Prostate gland (tissue), 2 donors: Measurements from ENCODE around the gene RNF167. TPM values are rescaled to one million over a fixed set of nuclear protein-coding genes. Genes with fewer than 3 reads are reported as not detected.
A peak's percentile ranks its signal among the peaks of the same experiment; 100 is the strongest.

Source experiments
- DNase-seq: peaks from one replicate; pipeline ENCODE4 v3.0.0-alpha.2; 2019; ENCODE audit warnings: low spot score
- H3K27ac ChIP-seq, 2 donors: fragments of 200-600 bp; sonication (generic); 2 replicates each; pipeline ENCODE4 v1.5.1; 2017 to 2019
- H3K27me3 ChIP-seq: fragments of 200-600 bp; sonication (generic); replicated peaks from 2 replicates; pipeline ENCODE4 v1.5.1; 2019; ENCODE audit not compliant: insufficient read depth
- H3K36me3 ChIP-seq, 2 donors: fragments of 200-600 bp; sonication (generic); 1 replicate in 1 of 2; 2 replicates in 1 of 2; pipeline versions ENCODE4 v1.5.1 to v1.8.1; 2017 to 2019
- H3K4me1 ChIP-seq: fragments of 200-600 bp; sonication (generic); replicated peaks from 2 replicates; pipeline ENCODE4 v1.5.1; 2019
- H3K4me3 ChIP-seq, 2 donors: fragments of 200-600 bp; sonication (generic); 2 replicates each; pipeline ENCODE4 v1.5.1; 2017 to 2019
- H3K9me3 ChIP-seq: fragments of 200-600 bp; sonication (generic); 2 replicates; pipeline ENCODE4 v1.5.1; 2017
- CTCF ChIP-seq, 4 experiments: fragments of 200-600 bp in 2 of 4; fragments of 450-650 bp in 2 of 4; sonication (generic) in 2 of 4; IDR thresholded peaks; 1 replicate in 3 of 4; 2 replicates in 1 of 4; pipeline ENCODE4 v1.5.1; 2016 to 2019; ENCODE audit warnings: antibody characterized with exemption in 4 of 4, mild to moderate bottlenecking in 2 of 4, moderate library complexity in 2 of 4
- POLR2A ChIP-seq: fragments of 450-650 bp; IDR thresholded peaks from one replicate; pipeline ENCODE4 v1.6.1; 2016; ENCODE audit warnings: antibody characterized with exemption, mild to moderate bottlenecking
- POLR2AphosphoS5 ChIP-seq: sonication (generic); formaldehyde crosslinking; IDR thresholded peaks from one replicate; pipeline ENCODE4 v1.6.1; 2017; ENCODE audit warnings: antibody characterized with exemption
- WGBS: methylation state at CpG from one replicate; pipeline ENCODE4 v1.1.5; 2018; 5-methylcytosine and 5-hydroxymethylcytosine counted together
- intact Hi-C: fragments of 100-400 bp; cut with DNase I; formaldehyde crosslinking; loops from one replicate; pipeline ENCODE4 v1.14.2; 2022
- total RNA-seq, 2 donors: library from RNA; depleted of rRNA; stranded (reverse); fragments of >200 nt; gene quantifications; one replicate each; pipeline ENCODE4 v1.1.0, GENCODE V29; 2016

RNF167 gene
- total RNA-seq, 2 donors from 2014 or later, result 78.7 to 138 TPM

DNA sequence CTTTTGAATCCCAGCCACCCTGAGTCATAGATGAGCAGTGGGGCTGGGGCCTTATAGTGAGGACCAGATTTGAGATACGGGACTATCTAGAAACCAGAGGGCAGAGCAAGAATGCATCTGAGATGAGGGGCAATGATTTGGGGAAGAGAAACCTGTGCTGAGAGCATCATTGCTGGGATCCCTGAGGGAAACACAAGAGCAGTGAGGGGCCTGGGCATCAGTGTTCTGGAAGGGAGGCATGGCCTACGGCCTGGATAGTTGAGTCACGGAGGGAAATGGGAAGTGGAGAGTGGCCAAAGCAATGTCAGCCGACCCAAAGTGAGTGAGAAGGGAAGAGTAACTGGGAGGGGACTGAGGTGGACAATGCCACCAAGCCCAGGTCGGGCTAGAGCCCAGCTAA is 42.2 kb downstream of the RNF167 start:
- WGBS, result 58% methylated on average over 5 of the region's 5 CpGs
- Histone ChIP-seq H3K4me1 (peaks cover 11% of the 10 kb centered on the region), H3K36me3 (peaks cover 0 to 4% of the 10 kb centered on the region in 2 donors)

DNA sequence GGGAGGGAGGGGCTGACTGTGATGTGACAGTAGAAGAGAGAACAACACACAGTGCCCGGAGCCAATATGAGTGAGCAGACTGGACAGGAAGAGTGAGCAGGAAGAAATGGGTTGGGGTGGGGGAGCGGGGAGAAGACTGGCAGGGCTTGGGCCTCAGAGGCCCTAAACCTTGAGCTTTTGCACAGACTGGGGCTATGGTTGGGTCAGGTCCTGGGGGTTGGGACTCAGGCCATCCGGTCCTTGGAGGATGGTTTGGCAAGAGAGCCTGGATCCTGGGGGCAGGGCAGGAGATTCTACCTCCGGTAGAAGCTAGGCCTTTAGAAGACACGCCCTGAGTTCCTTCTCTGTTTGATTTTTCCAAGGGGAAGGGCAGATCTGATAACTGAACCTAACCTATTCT is 46.3 kb downstream of the RNF167 start:
- DNase-seq, result no peak
- intact Hi-C loops, result loop anchor here (5.0 kb wide), 2 partner anchors 39 to 79 kb away; partner anchors contain the start of gene PFN1
- H3K4me3 ChIP-seq, result peak overlapping the region; percentile 56 to 95
- peak overlapping the region; percentile 88 to 96 for H3K27ac ChIP-seq
- H3K36me3 ChIP-seq, result no peaks in the 10 kb centered on the region
- H3K27me3 ChIP-seq, result no peaks in the 10 kb centered on the region
- peaks cover 18% of the 10 kb centered on the region for H3K4me1 ChIP-seq
- WGBS, result 29% methylated on average over 5 of the region's 5 CpGs
- H3K9me3 ChIP-seq, result no peaks in the 10 kb centered on the region
- TF ChIP-seq CTCF (IDR thresholded peaks at IDR 0.05) (no peak), POLR2A (no peak), POLR2AphosphoS5 (no peak)

More for the DNA sequence above, 42.2 kb downstream of the RNF167 start:
- no peak overlapping the region for H3K27ac ChIP-seq
- no peak overlapping the region for H3K4me3 ChIP-seq
- intact Hi-C loops, result no loop called here
- no peak for DNase-seq
- no peaks in the 10 kb centered on the region for H3K27me3 ChIP-seq
- TF ChIP-seq POLR2A (no peak), CTCF (IDR thresholded peaks at IDR 0.05) (no peak), POLR2AphosphoS5 (no peak)
- H3K9me3 ChIP-seq, result no peaks in the 10 kb centered on the region

DNA sequence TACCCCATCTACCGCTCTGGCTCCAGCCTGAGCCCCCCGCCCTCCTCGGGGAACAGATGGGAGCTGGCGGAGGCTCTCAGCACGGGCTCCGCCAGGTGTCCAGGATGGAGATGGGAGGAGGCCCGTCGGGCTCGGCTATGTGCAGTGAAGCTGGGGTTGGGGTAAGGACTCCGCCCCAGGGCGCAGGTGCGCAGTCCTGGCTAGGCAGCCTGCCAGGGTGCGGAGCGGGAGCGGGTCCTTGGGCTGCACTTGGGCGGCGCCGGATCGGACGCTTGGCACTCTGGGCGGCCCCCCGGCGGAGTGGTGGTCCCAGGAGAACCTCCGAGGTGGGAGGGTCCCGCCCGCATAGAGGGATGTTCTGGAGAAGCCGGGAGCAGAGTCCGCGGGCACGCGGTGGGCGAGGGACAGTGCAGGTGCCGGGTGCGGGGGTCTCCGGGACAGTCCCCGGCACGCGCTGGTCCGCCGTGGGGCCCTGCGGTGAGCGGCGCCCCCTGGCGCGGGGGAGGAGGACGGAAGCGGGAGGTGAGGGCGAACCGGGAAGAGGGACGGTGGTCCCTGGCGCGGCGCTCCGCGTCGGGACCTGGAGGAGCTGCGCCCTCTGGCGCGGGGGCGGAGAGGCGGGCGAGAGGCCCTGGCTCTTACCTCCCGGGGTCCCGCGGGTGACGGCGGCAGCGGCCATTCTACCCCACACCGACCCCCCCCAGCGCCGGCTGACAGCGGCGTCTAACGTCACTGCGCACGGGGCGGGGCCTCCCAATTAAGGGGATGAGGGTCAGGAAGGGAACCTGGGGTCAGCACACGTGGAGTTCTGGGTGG is 47.1 kb downstream of the RNF167 start, which contains the start of gene CAMTA2:
Gene CAMTA2 (minus strand): TSS at position 725 of the 816 bp plus-strand sequence. CDS start 1,453 bp downstream, outside the sequence.
- Histone ChIP-seq H3K4me1 (peaks cover 18% of the 10 kb centered on the region), H3K4me3 (peak within 1 kb of the TSS; percentile 56 to 95), H3K27ac (peak within 1 kb of the TSS; percentile 88 to 96), H3K9me3 (no peaks in the 10 kb centered on the region), H3K27me3 (no peaks in the 10 kb centered on the region), H3K36me3 (no peaks in the 10 kb centered on the region)
- intact Hi-C loops, result loop anchor here (5.0 kb wide), 2 partner anchors 40 to 80 kb away; partner anchors contain the start of gene PFN1
- DNase-seq, result peak; percentile 84
- under 1% methylated on average over 72 of the region's 78 CpGs for WGBS
- peak; percentile 83 for TF ChIP-seq POLR2AphosphoS5
- peak; percentile 70 for TF ChIP-seq POLR2A
- TF ChIP-seq CTCF (IDR thresholded peaks at IDR 0.05), result peak; percentile 64 to 92 (median 76)

DNA sequence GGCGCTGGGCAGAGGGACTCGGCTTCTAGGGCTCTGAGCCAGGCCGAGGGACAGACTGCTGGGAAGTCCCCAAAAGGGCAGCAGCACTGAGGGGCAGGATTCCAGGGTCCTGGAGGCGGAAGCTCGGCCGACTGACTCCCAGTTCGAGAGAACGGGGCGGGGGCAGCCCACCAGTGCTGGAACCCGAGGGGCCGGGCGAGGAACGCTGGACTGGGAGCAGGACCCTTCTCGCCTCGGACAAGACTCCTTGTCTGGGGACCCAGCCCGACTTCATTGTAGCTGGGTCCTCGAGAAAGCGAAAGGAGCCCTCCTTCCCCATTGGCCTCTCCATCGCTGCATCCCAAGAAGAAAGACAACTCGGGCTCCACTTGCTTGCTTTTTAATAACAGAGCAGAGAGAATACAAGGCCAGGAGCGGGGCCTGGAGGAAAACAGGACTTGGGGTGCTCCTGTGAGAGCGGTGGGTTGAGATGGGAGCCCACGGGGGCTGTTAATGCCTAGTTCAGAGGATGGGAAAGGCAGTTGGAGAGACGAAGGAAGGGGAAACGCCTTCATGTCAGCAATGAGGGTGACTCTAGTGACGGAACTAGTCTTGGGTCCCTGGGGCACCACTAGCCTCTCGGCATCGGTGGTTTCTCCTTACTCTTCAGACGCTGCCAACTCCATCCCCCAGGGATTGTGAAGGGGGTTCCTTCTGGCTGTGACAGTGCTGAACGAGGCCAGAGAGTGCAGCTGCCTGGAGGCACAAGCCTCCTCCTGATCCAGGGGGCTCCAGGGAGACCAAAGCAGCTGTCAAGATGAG is 47.9 kb downstream of the RNF167 start:
- intact Hi-C loops, result loop anchor here (5.0 kb wide), 2 partner anchors 41 to 81 kb away; partner anchors contain the start of gene PFN1
- H3K4me1 ChIP-seq, result peaks cover 18% of the 10 kb centered on the region
- 2% methylated on average over 30 of the region's 30 CpGs for WGBS
- no peaks in the 10 kb centered on the region for H3K27me3 ChIP-seq
- H3K9me3 ChIP-seq, result no peaks in the 10 kb centered on the region
- peak overlapping the region; percentile 56 to 95 for H3K4me3 ChIP-seq
- no peak for DNase-seq
- TF ChIP-seq POLR2AphosphoS5 (no peak), CTCF (IDR thresholded peaks at IDR 0.05) (no peak), POLR2A (no peak)
- H3K27ac ChIP-seq, result peak overlapping the region; percentile 88 to 96
- H3K36me3 ChIP-seq, result no peaks in the 10 kb centered on the region
